NB4 (cell line): ENCODE measurements around the gene B4GALT5.

Experiments
- CTCF ChIP-seq: IDR thresholded peaks from one replicate; pipeline ENCODE4 v1.5.1; 2012; ENCODE audit warnings: low read depth, low read length
- POLR2A ChIP-seq: IDR thresholded peaks from 2 replicates; pipeline ENCODE4 v1.6.1; 2011; ENCODE audit warnings: mild to moderate bottlenecking; ENCODE audit not compliant: insufficient read length; ENCODE audit errors: extremely low read depth

DNA sequence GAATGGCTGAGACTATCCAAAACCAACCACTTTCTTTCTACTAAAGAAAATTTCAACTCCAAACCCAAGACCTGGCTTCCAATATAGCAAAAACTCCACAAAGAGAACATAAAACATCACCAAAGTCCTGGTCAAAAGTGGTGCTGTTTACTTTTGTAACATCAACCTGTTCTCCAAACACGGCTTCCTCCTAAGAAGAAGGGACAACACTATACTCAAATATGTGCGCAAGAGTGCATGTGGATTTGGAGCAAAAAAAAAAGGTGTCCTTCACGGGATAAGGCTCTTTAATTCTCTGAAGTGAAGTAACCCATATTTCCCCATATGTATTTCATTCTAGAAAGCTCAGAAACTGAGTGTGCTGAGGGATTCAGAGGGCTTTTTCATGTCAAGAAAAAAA, 6.6 kb downstream of the B4GALT5 start:
- TF ChIP-seq CTCF (no peak), POLR2A (no peak)
